ENCODE measurements around the gene DNAJC30. TPM values are rescaled to one million over a fixed set of nuclear protein-coding genes. Genes with fewer than 3 reads are reported as not detected.

The DNAJC30 gene
- total and polyA plus RNA-seq, 2 of the 8 experiments (the other 6 are each of a cell fraction or from before 2014, with no cell fraction given): 6.1 to 6.3 TPM

- no peak for FAIRE-seq
- no peak overlapping the region for H2AFZ ChIP-seq (ENCODE audit: low read length)
- no peak overlapping the region for H3K56ac ChIP-seq (replicated peaks; ENCODE audit: insufficient read length, low read depth, low read length)
- H2BK15ac ChIP-seq (ENCODE audit: low read length): no peak overlapping the region
- no peak overlapping the region for H2BK120ac ChIP-seq (replicated peaks; ENCODE audit: low read depth, low read length)
- no peak overlapping the region for H2BK5ac ChIP-seq (ENCODE audit: low read depth, low read length)
- peaks cover 2% of the 10 kb centered on the region; the same call in 1 of the 2 replicates for H3K23me2 ChIP-seq (ENCODE audit: low read depth, low read length)
- H2BK12ac ChIP-seq (ENCODE audit: low read depth, low read length): no peak overlapping the region
- H3K79me1 ChIP-seq (ENCODE audit: low read depth, low read length): no peaks in the 10 kb centered on the region
- no peaks in the 10 kb centered on the region for H3K9me3 ChIP-seq (ENCODE audit: insufficient read depth in 2 of 2, low read depth in 1 of 2, low read length in 1 of 2)
- no peaks in the 10 kb centered on the region; a peak in 1 of 7 replicates for H3K27me3 ChIP-seq (replicated peaks in 1 of 4; ENCODE audit: control insufficient read depth in 3 of 4, extremely low read depth in 1 of 4, insufficient read depth in 3 of 4, low read length in 3 of 4)
- WGBS, 2 experiments (ENCODE audit: extremely low coverage in 1 of 2, insufficient coverage in 1 of 2, insufficient read length in 1 of 2, insufficient replicate concordance in 2 of 2, low coverage in 1 of 2, low lambda C conversion rate in 2 of 2, missing lambda C conversion rate in 1 of 2): 84% methylated on average over 15 of the region's 15 CpGs; no CpG with 5 or more reads in 1 of the 2 experiments
- no peak overlapping the region for H3K27ac ChIP-seq (ENCODE audit: low read depth, low read length)
- H3K4ac ChIP-seq (replicated peaks; ENCODE audit: insufficient read length, low read depth, low read length): no peak overlapping the region
- no peak overlapping the region for H2BK20ac ChIP-seq (ENCODE audit: low read length)
- H3K14ac ChIP-seq (ENCODE audit: insufficient read length): no peak overlapping the region
- H3K23ac ChIP-seq (ENCODE audit: insufficient read length): no peak overlapping the region
- POLR2A ChIA-PET (ENCODE audit: partially characterized antibody): interaction anchor here (0.6 to 4.9 kb wide), 8 partner anchors 9 to 179 kb away, joined by 3 to 37 read pairs (median 4); partner anchors contain the start of gene BAZ1B
- no peak overlapping the region for H3K9ac ChIP-seq (replicated peaks in 1 of 4; ENCODE audit: extremely low read depth in 1 of 4, low read depth in 3 of 4, low read length in 3 of 4)
- H3K4me2 ChIP-seq (ENCODE audit: insufficient read depth in 1 of 2, low read depth in 2 of 2, low read length in 2 of 2): no peak overlapping the region
- no peaks in the 10 kb centered on the region for H3K79me2 ChIP-seq (ENCODE audit: control insufficient read depth in 1 of 2, insufficient read depth in 2 of 2, low read length in 2 of 2)
- H4K91ac ChIP-seq (replicated peaks; ENCODE audit: insufficient read length, low read length): no peak overlapping the region
- peaks cover 6 to 18% of the 10 kb centered on the region in 2 experiments for H4K20me1 ChIP-seq (replicated peaks in 1 of 2; ENCODE audit: control insufficient read depth in 1 of 2, insufficient read depth in 2 of 2, low read length in 2 of 2)
- no peak overlapping the region for H4K5ac ChIP-seq (ENCODE audit: insufficient read length, low read depth, low read length)
- CTCF ChIA-PET (ENCODE audit: partially characterized antibody): interaction anchor here (0.7 to 9.7 kb wide), 33 partner anchors 9 to 153 kb away, joined by 3 to 130 read pairs (median 4); partner anchors contain the start of gene STX1A
- H3K4me1 ChIP-seq (replicated peaks in 1 of 4; ENCODE audit: control insufficient read depth in 3 of 4, insufficient read depth in 4 of 4, low read length in 3 of 4): peaks cover 0 to 16% (median 13%) of the 10 kb centered on the region in 4 experiments; a peak in 6 of 7 replicates
- TF ChIP-seq TAF7 (optimal IDR thresholded peaks at IDR 0.05; ENCODE audit: borderline replicate concordance, low read depth, low read length) (no peak), TAF1 (IDR thresholded peaks at IDR 0.05; ENCODE audit: low read depth, low read length) (no peak), SP2 (IDR thresholded peaks at IDR 0.05; ENCODE audit: low read length) (no peak), KDM5A (IDR thresholded peaks at IDR 0.05; ENCODE audit: low read length) (no peak), TBP (IDR thresholded peaks at IDR 0.05; ENCODE audit: low read depth, low read length) (no peak), MAX (IDR thresholded peaks at IDR 0.05) (no peak), HDAC6 (IDR thresholded peaks at IDR 0.05; ENCODE audit: low read depth, low read length) (no peak)
- peaks cover 6 to 24% (median 10%) of the 10 kb centered on the region in 4 experiments; a peak in 5 of 8 replicates for H3K36me3 ChIP-seq (ENCODE audit: control insufficient read depth in 2 of 4, insufficient read depth in 4 of 4, low read length in 3 of 4)
- no peak overlapping the region for H3K18ac ChIP-seq (ENCODE audit: extremely low read depth, low read length)
- no peak overlapping the region for H2AK5ac ChIP-seq (ENCODE audit: low read depth, low read length)
- DNase-seq (ENCODE audit: low read depth in 1 of 2, low spot score in 2 of 2): no peak
- H4K8ac ChIP-seq (ENCODE audit: extremely low read depth, insufficient read depth, low read length): no peak overlapping the region
- no peak overlapping the region for H3K4me3 ChIP-seq (ENCODE audit: extremely low read depth in 1 of 4, insufficient read depth in 2 of 4, low read depth in 3 of 4, low read length in 4 of 4)
Observed at GRCh38 chr7:73700581-73701134, 17.4 kb upstream of the DNAJC30 start.
